HEK293T (cell line): ENCODE measurements around the gene ANKRD44.

Source experiments
- CTCF ChIA-PET: fragments of 350-600 bp; formaldehyde crosslinking; extraction: SDS; loops from one replicate; lab custom pipeline; 2021; ENCODE audit warnings: antibody characterized with exemption, inconsistent platforms; lab: Yijun Ruan, JAX
- POLR2A ChIA-PET: fragments of 350-600 bp; formaldehyde crosslinking; extraction: SDS; loops from one replicate; lab custom pipeline; 2020; ENCODE audit warnings: antibody characterized with exemption, inconsistent platforms; lab: Yijun Ruan, JAX
- DNase-seq: peaks from one replicate; pipeline ENCODE4 v3.0.0; 2012; ENCODE audit warnings: mixed read lengths; ENCODE audit errors: extremely low spot score
- ARNT ChIP-seq: fragments of 450-650 bp; IDR thresholded peaks from 2 replicates; pipeline ENCODE4 v1.6.1; 2017; ENCODE audit warnings: mild to moderate bottlenecking
- BHLHE40 ChIP-seq: fragments of 450-650 bp; IDR thresholded peaks from 2 replicates; pipeline ENCODE4 v1.6.1; 2016; ENCODE audit warnings: mild to moderate bottlenecking, moderate library complexity, borderline replicate concordance
- CTBP1 ChIP-seq: fragments of 450-650 bp; IDR thresholded peaks from 2 replicates; pipeline ENCODE4 v1.6.1; 2016; ENCODE audit warnings: borderline replicate concordance
- ELF4 ChIP-seq: fragments of 450-650 bp; IDR thresholded peaks from 2 replicates; pipeline ENCODE4 v1.6.1; 2017; ENCODE audit warnings: antibody characterized with exemption
- FOXA1 ChIP-seq: fragments of 450-650 bp; IDR thresholded peaks from 2 replicates; pipeline ENCODE4 v1.6.1; 2016; ENCODE audit warnings: mild to moderate bottlenecking
- FOXK2 ChIP-seq: fragments of 450-650 bp; IDR thresholded peaks from 2 replicates; pipeline ENCODE4 v1.6.1; 2016; ENCODE audit warnings: mild to moderate bottlenecking
- FOXM1 ChIP-seq: fragments of 450-650 bp; IDR thresholded peaks from 2 replicates; pipeline ENCODE4 v1.6.1; 2017; ENCODE audit warnings: mild to moderate bottlenecking, borderline replicate concordance
- HDGF ChIP-seq: fragments of 450-650 bp; IDR thresholded peaks from 2 replicates; pipeline ENCODE4 v1.6.1; 2017; ENCODE audit warnings: antibody characterized with exemption, borderline replicate concordance
- L3MBTL2 ChIP-seq: fragments of 450-650 bp; conservative IDR thresholded peaks from 2 replicates; pipeline ENCODE4 v1.6.1; 2016; ENCODE audit warnings: mild to moderate bottlenecking
- LEF1 ChIP-seq: fragments of 450-650 bp; IDR thresholded peaks from 2 replicates; pipeline ENCODE4 v1.6.1; 2017; ENCODE audit warnings: mild to moderate bottlenecking, borderline replicate concordance
- NFRKB ChIP-seq: fragments of 450-650 bp; IDR thresholded peaks from 2 replicates; pipeline ENCODE4 v1.6.1; 2016; ENCODE audit warnings: mild to moderate bottlenecking, moderate library complexity
- SP1 ChIP-seq: fragments of 450-650 bp; IDR thresholded peaks from 2 replicates; pipeline ENCODE4 v1.6.1; 2017
- SUZ12 ChIP-seq: fragments of 450-650 bp; IDR thresholded peaks from 2 replicates; pipeline ENCODE4 v1.6.1; 2016; ENCODE audit warnings: mild to moderate bottlenecking
- TARDBP ChIP-seq: fragments of 450-650 bp; IDR thresholded peaks from 2 replicates; pipeline ENCODE4 v1.6.1; 2016
- ZNF384 ChIP-seq: fragments of 450-650 bp; IDR thresholded peaks from 2 replicates; pipeline ENCODE4 v1.6.1; 2016
- TF ChIP-seq, protein P1 (sequence below): fragments of 450-650 bp; IDR thresholded peaks from 2 replicates; pipeline ENCODE4 v1.6.1; 2016

Gene ANKRD44

GRCh38 chr2:197249381-197250083 is 61.0 kb downstream of the ANKRD44 start:
- POLR2A ChIA-PET = no interaction called here
- no peak for DNase-seq
- CTCF ChIA-PET = interaction anchor here (0.5 kb wide), 1 partner anchor 252 kb away, joined by 3 read pairs; no protein-coding TSS in a partner anchor
- no peak for TF ChIP-seq HDGF
- TF ChIP-seq, protein P1, sequence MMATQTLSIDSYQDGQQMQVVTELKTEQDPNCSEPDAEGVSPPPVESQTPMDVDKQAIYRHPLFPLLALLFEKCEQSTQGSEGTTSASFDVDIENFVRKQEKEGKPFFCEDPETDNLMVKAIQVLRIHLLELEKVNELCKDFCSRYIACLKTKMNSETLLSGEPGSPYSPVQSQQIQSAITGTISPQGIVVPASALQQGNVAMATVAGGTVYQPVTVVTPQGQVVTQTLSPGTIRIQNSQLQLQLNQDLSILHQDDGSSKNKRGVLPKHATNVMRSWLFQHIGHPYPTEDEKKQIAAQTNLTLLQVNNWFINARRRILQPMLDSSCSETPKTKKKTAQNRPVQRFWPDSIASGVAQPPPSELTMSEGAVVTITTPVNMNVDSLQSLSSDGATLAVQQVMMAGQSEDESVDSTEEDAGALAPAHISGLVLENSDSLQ = no peak
- TF ChIP-seq TARDBP = no peak
- no peak for TF ChIP-seq SP1
- no peak for TF ChIP-seq FOXK2
- TF ChIP-seq L3MBTL2 = no peak

- ChIA-PET CTCF (no interaction called here), POLR2A (no interaction called here)
- DNase-seq = no peak
- TF ChIP-seq, protein P1 = no peak
- no peak for TF ChIP-seq NFRKB
- no peak for TF ChIP-seq ZNF384
- no peak for TF ChIP-seq ARNT
- TF ChIP-seq TARDBP = no peak
- no peak for TF ChIP-seq FOXM1
- TF ChIP-seq HDGF = no peak
- no peak for TF ChIP-seq SP1
- TF ChIP-seq FOXK2 = no peak
- no peak for TF ChIP-seq BHLHE40
- TF ChIP-seq LEF1 = no peak
Measured at GRCh38 chr2:197248623-197249022, 62.0 kb downstream of the ANKRD44 start.

DNA sequence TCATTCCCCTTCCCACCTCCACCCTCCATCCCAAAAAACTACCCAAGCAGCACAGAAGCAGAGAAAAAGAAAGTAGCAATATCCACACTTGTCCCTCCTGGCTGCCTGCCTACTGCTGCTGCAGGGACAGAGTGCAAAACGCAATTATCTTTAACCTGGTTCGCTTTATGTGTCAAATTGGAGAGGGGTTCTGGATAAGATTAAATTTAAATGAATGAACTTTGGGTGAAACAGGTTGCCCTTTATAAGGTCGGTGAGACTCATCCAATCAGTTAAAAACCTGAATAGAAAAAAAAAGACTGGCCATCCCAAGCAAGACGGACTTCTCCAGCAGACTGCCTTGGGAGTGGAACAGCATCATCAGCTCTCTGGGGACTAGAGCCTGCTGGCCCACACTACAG is 62.6 kb downstream of the ANKRD44 start:
- no peak for DNase-seq
- ChIA-PET POLR2A (no interaction called here), CTCF (no interaction called here)
- TF ChIP-seq SUZ12 (no peak), TARDBP (no peak), CTBP1 (no peak), LEF1 (no peak), NFRKB (no peak), FOXK2 (no peak), ZNF384 (no peak), ELF4 (no peak), BHLHE40 (no peak), L3MBTL2 (no peak), FOXM1 (no peak), HDGF (no peak), FOXA1 (no peak), SP1 (no peak), ARNT (no peak)
- TF ChIP-seq, protein P1 = no peak

- POLR2A ChIA-PET = no interaction called here
- TF ChIP-seq, protein P1 = no peak
- TF ChIP-seq L3MBTL2 (no peak), SUZ12 (no peak), ZNF384 (no peak), NFRKB (no peak), FOXK2 (no peak), CTBP1 (no peak), FOXM1 (no peak), ARNT (no peak), ELF4 (no peak), TARDBP (no peak), HDGF (no peak)
- no peak for DNase-seq
- CTCF ChIA-PET = no interaction called here
Measured at GRCh38 chr2:197247083-197247482, 63.5 kb downstream of the ANKRD44 start.

- POLR2A ChIA-PET = no interaction called here
- TF ChIP-seq LEF1 (no peak), SP1 (no peak), NFRKB (no peak), TARDBP (no peak), ZNF384 (no peak), FOXK2 (no peak), BHLHE40 (no peak), FOXA1 (no peak), FOXM1 (no peak), L3MBTL2 (no peak), HDGF (no peak), SUZ12 (no peak), CTBP1 (no peak), ARNT (no peak)
- TF ChIP-seq, protein P1 = no peak
- CTCF ChIA-PET = no interaction called here
- DNase-seq = no peak
Measured at GRCh38 chr2:197245829-197246804, 64.5 kb downstream of the ANKRD44 start.
